ENCODE data around the gene LHPP.

GRCh38 chr10:124587811-124588211 lies 126.2 kb downstream of the LHPP start:
- no peak for TF ChIP-seq YY1 (IDR thresholded peaks at IDR 0.05; ENCODE audit: insufficient read depth, insufficient read length)
- TF ChIP-seq ZNF274 (IDR thresholded peaks at IDR 0.05; ENCODE audit: low read depth, low read length) = no peak
